LNCAP (cell line): ENCODE measurements around the gene ARID4B.

ENCODE experiments used
- CTCF ChIP-seq: fragments of 450-650 bp; IDR thresholded peaks from 2 replicates; pipeline ENCODE4 v1.5.1; 2017; ENCODE audit warnings: mild to moderate bottlenecking

Gene ARID4B

DNA sequence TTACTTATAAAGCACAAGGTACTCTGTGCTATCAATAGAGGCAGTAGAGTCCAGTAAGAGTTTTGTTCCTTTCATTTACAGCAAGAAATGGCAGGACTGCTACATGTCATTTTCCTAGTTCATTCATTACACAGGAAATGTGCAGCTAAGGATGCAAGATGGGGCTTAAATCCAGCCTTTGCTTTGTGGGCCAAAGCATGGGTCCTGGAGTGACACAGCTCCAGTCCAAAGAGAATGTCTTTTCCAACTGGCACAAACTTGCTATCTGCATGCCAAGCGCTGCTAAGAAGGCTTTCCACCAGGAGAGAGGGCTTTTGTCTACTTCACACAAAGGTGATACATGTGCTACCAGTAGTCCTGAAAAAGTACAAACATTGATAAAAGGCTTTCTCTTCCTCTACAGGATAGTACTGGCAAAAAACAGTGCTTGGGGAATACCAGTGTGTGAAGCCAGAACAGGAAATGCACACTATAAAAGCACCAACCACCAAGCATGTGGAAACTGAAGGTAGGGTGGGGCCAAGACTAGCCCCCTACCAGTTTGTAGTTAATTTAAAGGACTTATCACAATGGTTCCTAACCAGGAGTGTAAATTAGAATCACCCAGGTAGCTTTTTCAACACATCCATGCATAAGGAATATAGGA, 68.7 kb downstream of the ARID4B start:
- no peak for TF ChIP-seq CTCF

DNA sequence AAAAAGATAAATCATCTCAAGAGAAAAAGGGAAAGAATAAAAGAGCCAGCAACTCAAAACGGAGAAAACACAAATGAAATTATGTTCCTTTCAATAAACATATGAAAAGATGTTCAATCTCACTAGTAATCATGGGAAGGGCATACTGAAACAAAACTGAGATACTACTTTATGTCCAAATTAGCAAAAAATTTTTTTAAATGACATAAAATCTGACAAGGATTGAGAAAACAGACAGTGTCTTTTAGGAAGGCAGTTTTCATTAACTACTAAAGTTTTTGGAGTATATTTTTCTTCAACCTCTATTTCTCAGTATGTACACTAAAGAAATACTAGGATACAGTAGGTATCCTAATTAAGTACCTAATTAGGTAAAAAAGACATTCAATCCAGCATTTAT, 73.3 kb downstream of the ARID4B start:
- TF ChIP-seq CTCF = no peak

DNA sequence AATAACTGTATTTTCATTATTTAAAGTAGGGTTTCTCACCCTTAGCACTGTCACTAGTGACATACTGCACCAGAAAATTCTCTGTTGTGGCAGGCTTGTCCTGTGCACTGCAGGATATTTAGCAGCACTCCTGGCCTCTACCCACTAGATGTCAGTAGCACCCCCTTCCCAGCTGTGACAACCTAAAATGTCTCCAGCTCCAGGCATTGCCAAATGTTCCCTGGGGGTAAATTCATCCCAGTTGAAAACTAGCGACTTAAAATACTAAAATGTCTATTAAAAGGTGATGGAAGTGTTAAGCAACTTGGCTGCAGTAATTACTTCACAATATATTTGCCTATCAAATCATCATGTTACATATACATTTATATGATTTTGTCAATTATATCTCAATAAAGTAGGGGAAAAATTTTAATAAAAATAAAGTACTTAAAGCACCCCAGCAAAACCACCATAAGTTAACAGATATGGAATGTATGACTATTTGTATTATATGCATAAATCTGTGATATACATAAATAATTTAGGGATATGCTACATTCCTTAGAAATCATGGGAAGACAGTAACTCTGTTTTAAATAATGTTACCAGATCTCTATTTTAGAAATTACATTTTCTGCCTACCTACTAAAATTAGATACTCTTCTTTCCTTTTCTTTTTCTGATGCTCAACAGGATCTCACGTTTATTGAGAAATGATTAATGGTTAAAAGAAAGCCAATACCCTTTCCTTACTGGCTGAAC, 74.6 kb downstream of the ARID4B start:
- peak; percentile 98 for TF ChIP-seq CTCF

DNA sequence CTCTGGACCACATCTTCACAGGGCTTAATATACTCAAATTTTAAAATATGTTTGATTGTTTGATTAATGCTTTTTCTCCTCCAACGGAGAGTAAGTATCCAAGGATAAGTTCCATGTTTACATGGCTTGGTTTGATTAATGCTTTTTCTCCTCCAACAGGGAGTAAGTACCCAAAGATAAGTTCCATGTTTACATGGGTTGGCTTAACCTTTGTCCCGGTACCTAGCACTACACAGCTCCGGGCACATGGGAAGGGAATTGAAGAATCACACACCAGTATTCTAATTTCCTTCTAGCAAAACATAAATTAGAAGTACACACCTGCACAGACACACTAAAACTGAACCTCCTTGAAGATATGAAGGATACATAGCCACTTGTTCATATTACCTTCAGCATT, 77.5 kb downstream of the ARID4B start:
- TF ChIP-seq CTCF = no peak

DNA sequence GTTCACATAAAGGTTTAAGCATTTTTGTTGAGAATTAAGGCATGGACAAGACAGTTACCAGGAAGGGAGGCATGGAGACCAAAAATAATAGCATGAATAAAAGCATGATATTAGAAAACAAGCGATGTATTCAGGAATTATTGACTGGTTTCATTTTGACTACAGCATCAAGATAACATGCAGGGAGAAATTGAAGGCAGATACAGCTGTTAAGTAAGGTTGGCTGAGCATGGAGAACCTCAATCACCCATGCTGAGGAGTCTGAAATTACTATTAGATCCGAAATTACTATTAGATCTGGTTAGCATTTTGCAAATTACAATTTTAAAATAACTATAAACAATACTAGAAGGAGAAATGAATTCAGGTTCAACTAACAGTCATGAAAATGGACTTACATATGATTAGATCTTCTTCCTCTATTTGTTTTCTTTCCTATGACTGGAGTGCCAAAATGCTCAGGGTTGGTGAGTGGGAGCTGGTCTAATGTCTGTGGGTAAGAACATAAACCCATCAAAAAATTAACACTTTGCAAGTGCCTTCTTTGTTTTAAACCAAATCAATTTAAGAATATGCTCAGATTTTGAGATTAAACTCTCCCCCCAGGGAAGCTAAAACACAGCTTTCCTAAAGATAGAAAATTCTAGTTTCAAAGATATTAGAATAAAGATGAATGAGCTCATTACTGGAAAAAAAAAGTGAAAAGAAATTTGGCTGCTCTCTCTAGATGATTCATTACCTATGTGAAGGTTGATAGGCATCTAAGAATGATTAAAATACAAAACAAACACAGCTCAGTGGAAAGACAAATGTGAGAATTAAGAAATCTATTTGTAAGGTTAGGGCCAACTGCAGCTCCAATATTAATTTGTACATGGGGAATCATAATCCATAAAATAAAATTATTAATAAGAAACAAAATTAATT, 81.7 kb downstream of the ARID4B start:
- TF ChIP-seq CTCF = no peak

DNA sequence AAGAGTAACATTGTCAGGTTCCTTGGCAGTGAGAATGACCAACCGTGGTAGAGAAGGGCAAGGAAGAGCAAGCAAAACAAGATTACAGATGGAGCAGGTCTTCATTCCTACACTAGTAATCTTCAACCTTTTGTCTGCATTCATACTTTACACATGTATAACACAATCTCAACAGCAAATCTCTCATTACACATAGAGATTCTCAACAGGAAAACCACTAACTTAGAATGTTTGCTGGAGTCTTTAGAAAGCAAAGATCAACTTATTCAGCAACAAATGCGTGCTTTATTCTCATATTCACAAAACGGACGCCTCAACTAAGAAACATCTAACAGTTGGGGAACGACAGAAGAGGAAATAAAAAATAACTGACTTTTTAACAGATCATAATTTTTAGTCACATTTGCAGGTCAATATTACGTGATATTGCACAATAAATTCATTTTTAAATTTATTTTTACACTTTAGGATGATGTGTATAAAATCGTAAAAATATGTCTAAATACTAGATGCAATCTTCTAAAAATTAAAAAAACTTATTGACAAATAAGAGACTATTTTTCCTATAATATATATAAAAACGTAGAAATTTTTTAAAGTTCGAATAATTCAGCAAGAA, 82.9 kb downstream of the ARID4B start:
- TF ChIP-seq CTCF = no peak

GRCh38 chr1:235240960-235241359, 87.0 kb downstream of the ARID4B start:
- TF ChIP-seq CTCF = no peak
